ENCODE measurements around the gene KIAA1217.

KIAA1217 gene

DNA sequence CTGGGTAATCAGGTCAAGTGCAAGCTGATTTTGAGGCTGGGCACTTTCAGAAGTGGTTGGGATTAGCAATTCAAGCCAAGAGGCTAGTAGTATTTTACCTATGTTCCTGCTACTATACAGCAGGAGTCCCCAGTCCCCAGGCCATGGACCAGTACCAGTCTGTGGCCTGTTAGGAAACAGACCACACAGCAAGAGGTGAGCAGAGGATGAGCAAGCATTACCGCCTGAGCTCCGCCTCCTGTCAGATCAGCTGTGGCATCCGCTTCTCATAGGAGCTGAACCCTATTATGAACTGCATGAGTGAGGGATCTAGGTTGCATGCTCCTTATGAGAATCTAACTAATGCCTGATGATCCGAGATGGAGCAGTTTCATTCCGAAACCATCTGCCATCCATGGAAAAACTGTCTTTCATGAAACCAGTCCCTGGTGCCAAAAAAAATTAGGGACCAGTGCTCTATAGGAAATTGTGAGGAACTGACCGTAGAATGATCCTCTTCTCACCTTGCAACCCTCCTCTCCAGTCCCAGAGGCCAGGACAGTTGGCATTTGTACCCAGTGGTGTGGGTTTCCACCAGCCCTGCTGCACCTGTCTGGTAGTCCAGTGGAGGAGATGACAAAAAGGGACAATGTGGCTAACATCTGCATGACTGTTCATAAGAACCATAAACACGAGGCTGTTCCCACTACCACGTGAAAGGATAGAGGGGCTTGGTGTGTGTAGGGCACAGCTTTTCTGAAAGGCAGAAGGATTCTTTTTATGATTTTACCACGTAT is 172.5 kb downstream of the KIAA1217 start:
- Histone ChIP-seq H3K4me1 (ENCODE audit: control insufficient read depth, insufficient read depth, low read length) (peaks cover 4% of the 10 kb centered on the region), H3K9me3 (ENCODE audit: control insufficient read depth, insufficient read depth, low read depth, low read length) (no peaks in the 10 kb centered on the region), H3K27ac (ENCODE audit: extremely low read depth, low read depth, low read length) (no peak overlapping the region), H3K4me3 (ENCODE audit: low read depth, low read length) (no peak overlapping the region), H3K36me3 (ENCODE audit: control insufficient read depth in 2 of 2, insufficient read depth in 1 of 2, low read length in 2 of 2) (no peaks in the 10 kb centered on the region)
- ChIA-PET POLR2A (no interaction called here), CTCF (interaction anchor here (0.6 kb wide), 1 partner anchor 142 kb away, joined by 3 read pairs; no protein-coding TSS in a partner anchor)
- TF ChIP-seq ZNF19 (tag by site-specific recombination; IDR thresholded peaks at IDR 0.05; ENCODE audit: low read depth) (no peak), ZNF132 (tag by site-specific recombination; IDR thresholded peaks at IDR 0.05; ENCODE audit: borderline replicate concordance) (no peak), ZNF837 (tag by site-specific recombination; IDR thresholded peaks at IDR 0.05) (no peak), MYNN (tag by site-specific recombination; IDR thresholded peaks at IDR 0.05; ENCODE audit: borderline replicate concordance) (no peak), HOXA7 (CRISPR knock-in tag; IDR thresholded peaks at IDR 0.05; ENCODE audit: borderline replicate concordance) (no peak), ZNF175 (tag by site-specific recombination; IDR thresholded peaks at IDR 0.05) (no peak), ZNF16 (tag by site-specific recombination; IDR thresholded peaks at IDR 0.05; ENCODE audit: low read depth) (no peak), SETDB1 (IDR thresholded peaks at IDR 0.05; ENCODE audit: insufficient read length, low read length) (no peak), REPIN1 (tag by site-specific recombination; IDR thresholded peaks at IDR 0.05; ENCODE audit: low read depth) (no peak), TRIM28 (IDR thresholded peaks at IDR 0.05; ENCODE audit: borderline replicate concordance, low read length) (no peak), ZNF621 (tag by site-specific recombination; IDR thresholded peaks at IDR 0.05) (no peak), GLI2 (tag by site-specific recombination; IDR thresholded peaks at IDR 0.05; ENCODE audit: borderline replicate concordance, low read depth) (no peak), ZFP69B (tag by site-specific recombination; IDR thresholded peaks at IDR 0.05) (no peak), ZNF214 (tag by site-specific recombination; IDR thresholded peaks at IDR 0.05; ENCODE audit: borderline replicate concordance) (no peak), ZNF747 (tag by site-specific recombination; IDR thresholded peaks at IDR 0.05) (no peak)
- TF ChIP-seq, protein P1, sequence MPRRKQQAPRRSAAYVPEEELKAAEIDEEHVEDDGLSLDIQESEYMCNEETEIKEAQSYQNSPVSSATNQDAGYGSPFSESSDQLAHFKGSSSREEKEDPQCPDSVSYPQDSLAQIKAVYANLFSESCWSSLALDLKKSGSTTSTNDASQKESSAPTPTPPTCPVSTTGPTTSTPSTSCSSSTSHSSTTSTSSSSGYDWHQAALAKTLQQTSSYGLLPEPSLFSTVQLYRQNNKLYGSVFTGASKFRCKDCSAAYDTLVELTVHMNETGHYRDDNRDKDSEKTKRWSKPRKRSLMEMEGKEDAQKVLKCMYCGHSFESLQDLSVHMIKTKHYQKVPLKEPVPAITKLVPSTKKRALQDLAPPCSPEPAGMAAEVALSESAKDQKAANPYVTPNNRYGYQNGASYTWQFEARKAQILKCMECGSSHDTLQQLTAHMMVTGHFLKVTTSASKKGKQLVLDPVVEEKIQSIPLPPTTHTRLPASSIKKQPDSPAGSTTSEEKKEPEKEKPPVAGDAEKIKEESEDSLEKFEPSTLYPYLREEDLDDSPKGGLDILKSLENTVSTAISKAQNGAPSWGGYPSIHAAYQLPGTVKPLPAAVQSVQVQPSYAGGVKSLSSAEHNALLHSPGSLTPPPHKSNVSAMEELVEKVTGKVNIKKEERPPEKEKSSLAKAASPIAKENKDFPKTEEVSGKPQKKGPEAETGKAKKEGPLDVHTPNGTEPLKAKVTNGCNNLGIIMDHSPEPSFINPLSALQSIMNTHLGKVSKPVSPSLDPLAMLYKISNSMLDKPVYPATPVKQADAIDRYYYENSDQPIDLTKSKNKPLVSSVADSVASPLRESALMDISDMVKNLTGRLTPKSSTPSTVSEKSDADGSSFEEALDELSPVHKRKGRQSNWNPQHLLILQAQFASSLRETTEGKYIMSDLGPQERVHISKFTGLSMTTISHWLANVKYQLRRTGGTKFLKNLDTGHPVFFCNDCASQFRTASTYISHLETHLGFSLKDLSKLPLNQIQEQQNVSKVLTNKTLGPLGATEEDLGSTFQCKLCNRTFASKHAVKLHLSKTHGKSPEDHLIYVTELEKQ (tag by site-specific recombination; IDR thresholded peaks at IDR 0.05; ENCODE audit: borderline replicate concordance): no peak
- TF ChIP-seq, protein P2, sequence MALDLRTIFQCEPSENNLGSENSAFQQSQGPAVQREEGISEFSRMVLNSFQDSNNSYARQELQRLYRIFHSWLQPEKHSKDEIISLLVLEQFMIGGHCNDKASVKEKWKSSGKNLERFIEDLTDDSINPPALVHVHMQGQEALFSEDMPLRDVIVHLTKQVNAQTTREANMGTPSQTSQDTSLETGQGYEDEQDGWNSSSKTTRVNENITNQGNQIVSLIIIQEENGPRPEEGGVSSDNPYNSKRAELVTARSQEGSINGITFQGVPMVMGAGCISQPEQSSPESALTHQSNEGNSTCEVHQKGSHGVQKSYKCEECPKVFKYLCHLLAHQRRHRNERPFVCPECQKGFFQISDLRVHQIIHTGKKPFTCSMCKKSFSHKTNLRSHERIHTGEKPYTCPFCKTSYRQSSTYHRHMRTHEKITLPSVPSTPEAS (tag by site-specific recombination; IDR thresholded peaks at IDR 0.05): no peak

DNA sequence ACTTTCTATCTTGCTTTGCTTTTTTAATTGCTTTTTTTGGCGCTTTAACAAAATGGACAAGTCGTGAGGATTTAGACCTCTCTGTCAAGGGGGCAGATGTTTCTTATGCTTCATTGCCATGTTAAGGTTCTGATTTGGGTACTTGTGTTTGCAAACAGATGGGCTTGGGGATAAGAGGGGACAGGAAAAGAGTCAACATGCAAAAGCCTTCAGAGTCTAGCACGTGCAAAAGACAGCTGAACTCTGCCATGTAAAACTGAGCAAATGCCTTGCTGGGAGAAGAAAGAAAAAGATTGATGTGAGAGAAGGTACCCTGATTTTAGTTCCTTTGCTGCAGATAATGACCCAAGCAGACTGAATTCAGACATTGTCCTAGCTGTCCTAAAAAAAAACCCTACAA is 173.1 kb downstream of the KIAA1217 start:
- ChIA-PET POLR2A (no interaction called here), CTCF (interaction anchor here (0.6 to 1.3 kb wide), 4 partner anchors 13 to 397 kb away, joined by 3 to 4 read pairs (median 3); no protein-coding TSS in a partner anchor)
- no peaks in the 10 kb centered on the region for H3K9me3 ChIP-seq (ENCODE audit: control insufficient read depth, insufficient read depth, low read depth, low read length)
- H3K36me3 ChIP-seq (ENCODE audit: control insufficient read depth in 2 of 2, insufficient read depth in 1 of 2, low read length in 2 of 2): no peaks in the 10 kb centered on the region
- H3K4me1 ChIP-seq (ENCODE audit: control insufficient read depth, insufficient read depth, low read length): peaks cover 4% of the 10 kb centered on the region
- H3K4me3 ChIP-seq (ENCODE audit: low read depth, low read length): no peak overlapping the region
- H3K27ac ChIP-seq (ENCODE audit: extremely low read depth, low read depth, low read length): no peak overlapping the region
- TF ChIP-seq, protein P3, sequence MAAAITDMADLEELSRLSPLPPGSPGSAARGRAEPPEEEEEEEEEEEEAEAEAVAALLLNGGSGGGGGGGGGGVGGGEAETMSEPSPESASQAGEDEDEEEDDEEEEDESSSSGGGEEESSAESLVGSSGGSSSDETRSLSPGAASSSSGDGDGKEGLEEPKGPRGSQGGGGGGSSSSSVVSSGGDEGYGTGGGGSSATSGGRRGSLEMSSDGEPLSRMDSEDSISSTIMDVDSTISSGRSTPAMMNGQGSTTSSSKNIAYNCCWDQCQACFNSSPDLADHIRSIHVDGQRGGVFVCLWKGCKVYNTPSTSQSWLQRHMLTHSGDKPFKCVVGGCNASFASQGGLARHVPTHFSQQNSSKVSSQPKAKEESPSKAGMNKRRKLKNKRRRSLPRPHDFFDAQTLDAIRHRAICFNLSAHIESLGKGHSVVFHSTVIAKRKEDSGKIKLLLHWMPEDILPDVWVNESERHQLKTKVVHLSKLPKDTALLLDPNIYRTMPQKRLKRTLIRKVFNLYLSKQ (tag by site-specific recombination; IDR thresholded peaks at IDR 0.05; ENCODE audit: borderline replicate concordance): no peak
- no peak for TF ChIP-seq ZNF112 (tag by site-specific recombination; IDR thresholded peaks at IDR 0.05)
- TF ChIP-seq, protein P2 (tag by site-specific recombination; IDR thresholded peaks at IDR 0.05): no peak
- TF ChIP-seq ZNF274 (IDR thresholded peaks at IDR 0.05; ENCODE audit: low read length): no peak
- TF ChIP-seq ZNF274 (tag by site-specific recombination; IDR thresholded peaks at IDR 0.05; ENCODE audit: borderline replicate concordance): no peak
- TF ChIP-seq ZNF785 (tag by site-specific recombination; IDR thresholded peaks at IDR 0.05): no peak
- TF ChIP-seq ZNF391 (tag by site-specific recombination; IDR thresholded peaks at IDR 0.05; ENCODE audit: borderline replicate concordance, low read depth): no peak
- no peak for TF ChIP-seq ZNF549 (tag by site-specific recombination; IDR thresholded peaks at IDR 0.05)
- TF ChIP-seq OSR2 (tag by site-specific recombination; IDR thresholded peaks at IDR 0.05): no peak
- TF ChIP-seq PRDM1 (tag by site-specific recombination; IDR thresholded peaks at IDR 0.05): no peak
- no peak for TF ChIP-seq ZFP69B (tag by site-specific recombination; IDR thresholded peaks at IDR 0.05)
- no peak for TF ChIP-seq ZNF433 (tag by site-specific recombination; IDR thresholded peaks at IDR 0.05; ENCODE audit: low read depth)
- TF ChIP-seq ZNF501 (tag by site-specific recombination; IDR thresholded peaks at IDR 0.05): no peak
- TF ChIP-seq ZNF843 (tag by site-specific recombination; IDR thresholded peaks at IDR 0.05): no peak
